ENCODE measurements around the gene SMOC1.

SMOC1 gene

GRCh38 chr14:69938751-69939150 lies 59.5 kb downstream of the SMOC1 start:
- in situ Hi-C loops (cut with MboI; ENCODE audit: low sequenced_read_pairs): no loop called here

- in situ Hi-C loops (cut with MboI; ENCODE audit: low sequenced_read_pairs): no loop called here
Measured at GRCh38 chr14:69941768-69942742, 62.8 kb downstream of the SMOC1 start.

- in situ Hi-C loops (cut with MboI; ENCODE audit: low sequenced_read_pairs): no loop called here
Measured at GRCh38 chr14:69943084-69943780, 64.0 kb downstream of the SMOC1 start.

- in situ Hi-C loops (cut with MboI; ENCODE audit: low sequenced_read_pairs): no loop called here
Measured at GRCh38 chr14:69945347-69945746, 66.1 kb downstream of the SMOC1 start.

- in situ Hi-C loops (cut with MboI; ENCODE audit: low sequenced_read_pairs): no loop called here
Measured at GRCh38 chr14:69945912-69946311, 66.7 kb downstream of the SMOC1 start.

- in situ Hi-C loops (cut with MboI; ENCODE audit: low sequenced_read_pairs): no loop called here
Measured at GRCh38 chr14:69948351-69948750, 69.1 kb downstream of the SMOC1 start.

- in situ Hi-C loops (cut with MboI; ENCODE audit: low sequenced_read_pairs): no loop called here
Measured at GRCh38 chr14:69951263-69951662, 72.0 kb downstream of the SMOC1 start.

- in situ Hi-C loops (cut with MboI; ENCODE audit: low sequenced_read_pairs): no loop called here
Measured at GRCh38 chr14:69951935-69952334, 72.7 kb downstream of the SMOC1 start.

- in situ Hi-C loops (cut with MboI; ENCODE audit: low sequenced_read_pairs): no loop called here
Measured at GRCh38 chr14:69953266-69953915, 74.2 kb downstream of the SMOC1 start.

- in situ Hi-C loops (cut with MboI; ENCODE audit: low sequenced_read_pairs): no loop called here
Measured at GRCh38 chr14:69955855-69956845, 76.9 kb downstream of the SMOC1 start.

- in situ Hi-C loops (cut with MboI; ENCODE audit: low sequenced_read_pairs): no loop called here
Measured at GRCh38 chr14:69956970-69957369, 77.8 kb downstream of the SMOC1 start.

GRCh38 chr14:69957986-69958385 lies 78.8 kb downstream of the SMOC1 start:
- in situ Hi-C loops (cut with MboI; ENCODE audit: low sequenced_read_pairs): no loop called here

- in situ Hi-C loops (cut with MboI; ENCODE audit: low sequenced_read_pairs): no loop called here
Measured at GRCh38 chr14:69959136-69959535, 79.9 kb downstream of the SMOC1 start.

GRCh38 chr14:69960296-69960695 lies 81.1 kb downstream of the SMOC1 start:
- in situ Hi-C loops (cut with MboI; ENCODE audit: low sequenced_read_pairs): no loop called here

- in situ Hi-C loops (cut with MboI; ENCODE audit: low sequenced_read_pairs): no loop called here
Measured at GRCh38 chr14:69963966-69964365, 84.8 kb downstream of the SMOC1 start.

- in situ Hi-C loops (cut with MboI; ENCODE audit: low sequenced_read_pairs): no loop called here
Measured at GRCh38 chr14:69964841-69965240, 85.6 kb downstream of the SMOC1 start.

GRCh38 chr14:69968132-69968531 lies 88.9 kb downstream of the SMOC1 start:
- in situ Hi-C loops (cut with MboI; ENCODE audit: low sequenced_read_pairs): no loop called here

- in situ Hi-C loops (cut with MboI; ENCODE audit: low sequenced_read_pairs): no loop called here
Measured at GRCh38 chr14:69968681-69969080, 89.5 kb downstream of the SMOC1 start.

- in situ Hi-C loops (cut with MboI; ENCODE audit: low sequenced_read_pairs): no loop called here
Measured at GRCh38 chr14:69972755-69973154, 93.5 kb downstream of the SMOC1 start.

- in situ Hi-C loops (cut with MboI; ENCODE audit: low sequenced_read_pairs): no loop called here
Measured at GRCh38 chr14:69973846-69974245, 94.6 kb downstream of the SMOC1 start.

All from HL-60/S4 (cell line).